B cell (primary cell): ENCODE measurements around the gene TMC2. TPM values are rescaled to one million over a fixed set of nuclear protein-coding genes. Genes with fewer than 3 reads are reported as not detected.
"Not testable (repeated sequence)": the region's sequence is repeated elsewhere in the genome, so short reads cannot be mapped to it uniquely, and the experiment has no call there.

Source experiments
- ATAC-seq: fragments of 200-7000 bp; cut with Tn5 transposase; one replicate; pipeline ENCODE4 v1.10.0; 2021; ENCODE audit warnings: low read depth, mild to moderate bottlenecking, moderate number of reproducible peaks, moderate library complexity
- CTCF ChIA-PET: fragments of 350-600 bp; sonication (Branson Sonifier 250); formaldehyde crosslinking; loops from one replicate; lab custom pipeline; 2021; ENCODE audit warnings: antibody characterized with exemption, inconsistent platforms; lab: Charles Lee
- POLR2A ChIA-PET: fragments of 350-600 bp; sonication (Branson Sonifier 250); formaldehyde crosslinking; loops from one replicate; lab custom pipeline; 2021; ENCODE audit warnings: antibody characterized with exemption; lab: Charles Lee
- DNase-seq: peaks from one replicate; pipeline ENCODE4 v3.0.0; 2013
- H2AFZ ChIP-seq: 2 replicates; pipeline ENCODE4 v1.6.1; 2012; ENCODE audit warnings: mild to moderate bottlenecking, low read depth, low read length; ENCODE audit not compliant: insufficient read depth, poor library complexity, severe bottlenecking
- H3K27ac ChIP-seq, 2 donors: 1 replicate in 1 of 2; 2 replicates in 1 of 2; pipeline ENCODE4 v1.5.1; 2012 to 2013; ENCODE audit warnings: low read length in 2 of 2, mild to moderate bottlenecking in 2 of 2, moderate library complexity in 1 of 2
- H3K27me3 ChIP-seq, 4 experiments: fragments of 200-600 bp in 1 of 4; sonication (generic) in 1 of 4; replicated peaks in 1 of 4; 1 replicate in 2 of 4; 2 replicates in 2 of 4; pipeline versions ENCODE4 v1.6.1 to v1.7.0; 2013 to 2016; ENCODE audit warnings: low read length in 3 of 4, mild to moderate bottlenecking in 2 of 4, mixed read lengths in 1 of 4, moderate library complexity in 1 of 4; ENCODE audit not compliant: insufficient read depth in 4 of 4, control insufficient read depth in 3 of 4; ENCODE audit errors: control extremely low read depth in 1 of 4
- H3K36me3 ChIP-seq, 2 experiments: replicated peaks in 1 of 2; 1 replicate in 1 of 2; 2 replicates in 1 of 2; pipeline versions ENCODE4 v1.6.1 to v1.7.1; 2013; ENCODE audit warnings: low read length in 1 of 2; ENCODE audit not compliant: insufficient read depth in 2 of 2, control insufficient read depth in 1 of 2; ENCODE audit errors: control extremely low read depth in 1 of 2, extremely low read depth in 1 of 2
- H3K4me1 ChIP-seq, 2 donors: fragments of 200-600 bp in 1 of 2; sonication (generic) in 1 of 2; 1 replicate in 1 of 2; 2 replicates in 1 of 2; pipeline versions ENCODE4 v1.5.1 to v1.6.1; 2013 to 2017; ENCODE audit warnings: low read length in 2 of 2; ENCODE audit not compliant: control insufficient read depth in 2 of 2, insufficient read depth in 2 of 2
- H3K4me2 ChIP-seq: replicated peaks from 2 replicates; pipeline ENCODE3; 2012; ENCODE audit warnings: mild to moderate bottlenecking, low read depth, low read length; ENCODE audit not compliant: poor library complexity, severe bottlenecking
- H3K4me3 ChIP-seq, 5 experiments: fragments of 200-600 bp in 1 of 5; sonication (generic) in 1 of 5; 1 replicate in 3 of 5; 2 replicates in 2 of 5; pipeline versions ENCODE4 v1.5.1 to v1.7.0; 2011 to 2016; ENCODE audit warnings: low read length in 4 of 5, mild to moderate bottlenecking in 4 of 5, low read depth in 2 of 5, control low read depth in 1 of 5, moderate library complexity in 1 of 5; ENCODE audit not compliant: insufficient read depth in 1 of 5; ENCODE audit errors: control extremely low read depth in 1 of 5, extremely low read depth in 1 of 5
- H3K79me2 ChIP-seq: fragments of 200-600 bp; sonication (generic); one replicate; pipeline ENCODE4 v1.6.0; 2016; ENCODE audit warnings: low read length; ENCODE audit not compliant: control insufficient read depth, insufficient read depth
- H3K9ac ChIP-seq: fragments of 200-600 bp; sonication (generic); 2 replicates; pipeline ENCODE4 v1.6.1; 2017; ENCODE audit warnings: mild to moderate bottlenecking, low read length, moderate library complexity
- H3K9me3 ChIP-seq, 3 donors: one replicate each; pipeline versions ENCODE4 v1.6.1 to v1.7.1; 2013; ENCODE audit warnings: low read length in 2 of 3; ENCODE audit not compliant: control insufficient read depth in 2 of 3, insufficient read depth in 1 of 3; ENCODE audit errors: control extremely low read depth in 1 of 3
- H4K20me1 ChIP-seq: 2 replicates; pipeline ENCODE4 v1.6.0; 2012; ENCODE audit warnings: mild to moderate bottlenecking, low read length; ENCODE audit not compliant: insufficient read depth, control insufficient read depth, poor library complexity, severe bottlenecking
- H3K27ac Mint-ChIP-seq: one replicate; pipeline ENCODE4 v1.8.0; 2021; ENCODE audit warnings: mixed read lengths
- H3K27me3 Mint-ChIP-seq: one replicate; pipeline ENCODE4 v1.8.0; 2021; ENCODE audit warnings: mixed read lengths
- H3K4me1 Mint-ChIP-seq: one replicate; pipeline ENCODE4 v1.8.0; 2021; ENCODE audit warnings: mixed read lengths
- H3K4me3 Mint-ChIP-seq: one replicate; pipeline ENCODE4 v1.8.0; 2021; ENCODE audit warnings: mixed read lengths
- H3K9me3 Mint-ChIP-seq: one replicate; pipeline ENCODE4 v1.8.0; 2022; ENCODE audit warnings: mixed read lengths; ENCODE audit not compliant: insufficient read depth
- EZH2 ChIP-seq: IDR thresholded peaks from 2 replicates; pipeline ENCODE4 v1.6.1; 2012; ENCODE audit warnings: borderline replicate concordance, low read depth, mild to moderate bottlenecking, moderate library complexity, low read length; ENCODE audit not compliant: insufficient read depth, poor library complexity, severe bottlenecking
- WGBS: methylation state at CpG from one replicate; pipeline ENCODE4 v1.1.5; 2013; ENCODE audit warnings: missing lambda C conversion rate; ENCODE audit not compliant: insufficient coverage; 5-methylcytosine and 5-hydroxymethylcytosine counted together
- intact Hi-C: fragments of 100-400 bp; cut with micrococcal nuclease; formaldehyde crosslinking; loops from one replicate; pipeline ENCODE4 v1.10.0; 2022
- polyA plus RNA-seq: library from polyadenylated mRNA; depleted of rRNA; stranded (reverse); fragments of >200 nt; gene quantifications from 2 replicates; pipeline ENCODE4 v1.2.3, GENCODE V29; 2012
- total RNA-seq, 2 donors: library from RNA; stranded (reverse); fragments of 120-200 nt in 1 of 2; gene quantifications; 1 replicate in 1 of 2; 2 replicates in 1 of 2; pipeline versions ENCODE4 v1.2.3 to v1.2.4, GENCODE V29; 2013 to 2022
- TF ChIP-seq, protein P1 (sequence below): fragments of 200-600 bp; IDR thresholded peaks from one replicate; pipeline ENCODE4 v1.8.0; 2022; ENCODE audit warnings: antibody characterized with exemption, mild to moderate bottlenecking

TMC2 gene
- total and polyA plus RNA-seq, 2 donors (not counting 1 experiment from before 2014, with no cell fraction given), result not detected

- Histone ChIP-seq H4K20me1 (no peaks in the 10 kb centered on the region), H3K9ac (no peak overlapping the region), H3K9me3 (peaks cover 0 to 6% (median 0%) of the 10 kb centered on the region in 3 donors), H3K4me1 (no peaks in the 10 kb centered on the region), H3K4me2 (no peak overlapping the region), H3K79me2 (no peaks in the 10 kb centered on the region), H3K4me3 (no peak overlapping the region), H3K27me3 (peaks cover 0 to 10% (median 2%) of the 10 kb centered on the region in 4 experiments), H2AFZ (no peak overlapping the region), H3K27ac (no peak overlapping the region), H3K36me3 (no peaks in the 10 kb centered on the region)
- 83% methylated on average over 1 of the region's 4 CpGs for WGBS
- ChIA-PET CTCF (no interaction called here), POLR2A (no interaction called here)
- H3K27me3 Mint-ChIP-seq, result peaks cover 23% of the 10 kb centered on the region
- no peak for TF ChIP-seq EZH2
- TF ChIP-seq, protein P1, sequence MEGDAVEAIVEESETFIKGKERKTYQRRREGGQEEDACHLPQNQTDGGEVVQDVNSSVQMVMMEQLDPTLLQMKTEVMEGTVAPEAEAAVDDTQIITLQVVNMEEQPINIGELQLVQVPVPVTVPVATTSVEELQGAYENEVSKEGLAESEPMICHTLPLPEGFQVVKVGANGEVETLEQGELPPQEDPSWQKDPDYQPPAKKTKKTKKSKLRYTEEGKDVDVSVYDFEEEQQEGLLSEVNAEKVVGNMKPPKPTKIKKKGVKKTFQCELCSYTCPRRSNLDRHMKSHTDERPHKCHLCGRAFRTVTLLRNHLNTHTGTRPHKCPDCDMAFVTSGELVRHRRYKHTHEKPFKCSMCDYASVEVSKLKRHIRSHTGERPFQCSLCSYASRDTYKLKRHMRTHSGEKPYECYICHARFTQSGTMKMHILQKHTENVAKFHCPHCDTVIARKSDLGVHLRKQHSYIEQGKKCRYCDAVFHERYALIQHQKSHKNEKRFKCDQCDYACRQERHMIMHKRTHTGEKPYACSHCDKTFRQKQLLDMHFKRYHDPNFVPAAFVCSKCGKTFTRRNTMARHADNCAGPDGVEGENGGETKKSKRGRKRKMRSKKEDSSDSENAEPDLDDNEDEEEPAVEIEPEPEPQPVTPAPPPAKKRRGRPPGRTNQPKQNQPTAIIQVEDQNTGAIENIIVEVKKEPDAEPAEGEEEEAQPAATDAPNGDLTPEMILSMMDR, result no peak
- H3K27ac Mint-ChIP-seq, result no peak overlapping the region
- no peak overlapping the region for H3K4me3 Mint-ChIP-seq
- DNase-seq, result no peak
- H3K4me1 Mint-ChIP-seq, result no peaks in the 10 kb centered on the region
- intact Hi-C loops, result no loop called here
- no peaks in the 10 kb centered on the region for H3K9me3 Mint-ChIP-seq
- ATAC-seq, result no peak
Observed at GRCh38 chr20:2680046-2680445, 143.7 kb downstream of the TMC2 start.

DNA sequence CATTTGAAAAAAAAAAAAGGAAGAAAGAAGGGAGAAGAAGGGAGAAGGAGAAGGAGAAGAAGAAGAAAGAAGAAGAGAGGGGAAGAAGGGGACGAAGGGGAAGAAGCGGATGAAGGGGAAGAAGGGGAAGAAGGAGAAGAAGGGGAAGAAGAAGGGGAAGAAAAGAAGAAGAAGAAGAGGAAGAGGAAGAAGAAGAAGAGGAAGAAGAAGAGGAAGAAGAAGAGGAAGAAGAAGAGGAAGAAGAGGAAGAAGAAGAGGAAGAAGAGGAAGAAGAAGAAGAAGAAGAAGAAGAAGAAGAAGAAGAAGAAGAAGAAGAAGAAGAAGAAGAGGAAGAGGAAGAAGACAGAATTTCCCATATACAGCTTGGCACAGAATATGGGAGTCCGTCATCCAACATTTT, 145.7 kb downstream of the TMC2 start:
- ATAC-seq, DNase-seq, H3K36me3 ChIP-seq, H3K4me3 ChIP-seq, H3K4me2 ChIP-seq, H3K27ac ChIP-seq, H4K20me1 ChIP-seq, H3K27me3 ChIP-seq, H3K4me3 Mint-ChIP-seq, H2AFZ ChIP-seq, H3K4me1 Mint-ChIP-seq, POLR2A ChIA-PET, intact Hi-C loops, H3K4me1 ChIP-seq, H3K9ac ChIP-seq, H3K9me3 Mint-ChIP-seq, H3K9me3 ChIP-seq, CTCF ChIA-PET, H3K27ac Mint-ChIP-seq, H3K79me2 ChIP-seq: not testable (repeated sequence)
- 91% methylated on average over 2 of the region's 3 CpGs for WGBS
- peaks cover 30% of the 10 kb centered on the region for H3K27me3 Mint-ChIP-seq

DNA sequence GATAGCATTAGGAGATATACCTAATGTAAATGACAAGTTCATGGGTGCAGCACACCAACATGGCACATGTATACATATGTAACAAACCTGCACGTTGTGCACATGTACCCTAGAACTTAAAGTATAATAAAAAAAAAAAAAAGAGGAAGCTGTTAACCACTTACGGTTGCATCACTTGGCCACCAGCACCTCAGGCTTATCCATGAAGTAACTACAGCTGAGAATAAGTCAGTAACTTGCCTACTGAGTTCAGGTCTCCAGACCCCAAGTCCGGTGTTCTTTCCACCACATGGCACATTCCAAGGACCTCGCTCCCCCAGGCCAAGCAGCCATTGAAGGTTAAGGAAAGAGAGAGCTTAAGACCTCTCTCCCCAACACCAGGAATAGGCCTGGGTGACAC, 148.4 kb downstream of the TMC2 start:
- POLR2A ChIA-PET, result not testable (repeated sequence)

More for the DNA sequence above, 148.4 kb downstream of the TMC2 start:
- WGBS, result no CpG with 5 or more reads among the region's 4 CpGs
- H3K36me3 ChIP-seq, H3K9me3 ChIP-seq, H3K4me2 ChIP-seq, H3K9me3 Mint-ChIP-seq, ATAC-seq, H4K20me1 ChIP-seq, H3K9ac ChIP-seq, H3K27ac Mint-ChIP-seq, H3K27ac ChIP-seq, H3K79me2 ChIP-seq, H3K4me1 Mint-ChIP-seq, H2AFZ ChIP-seq, DNase-seq, H3K4me1 ChIP-seq, intact Hi-C loops, CTCF ChIA-PET, H3K4me3 Mint-ChIP-seq, H3K4me3 ChIP-seq: not testable (repeated sequence)
- peaks cover 40% of the 10 kb centered on the region for H3K27me3 Mint-ChIP-seq
- peaks cover 0 to 18% (median 6%) of the 10 kb centered on the region in 4 experiments for H3K27me3 ChIP-seq
